IPS DF 4.7 (cell line): Measurements from ENCODE around the gene EXT2.

Source experiments
- DNase-seq: peaks from one replicate; pipeline ENCODE4 v3.0.0-alpha.2; 2013; ENCODE audit warnings: low spot score; ENCODE audit errors: extremely low read depth

Gene EXT2

GRCh38 chr11:44241851-44242250, 146.4 kb downstream of the EXT2 start:
- DNase-seq = no peak

- no peak for DNase-seq
These were observed 147.6 kb downstream of the EXT2 start for GRCh38 chr11:44243086-44243485.

GRCh38 chr11:44243595-44244343, 148.3 kb downstream of the EXT2 start:
- DNase-seq = peak; percentile 90

- no peak for DNase-seq
These were observed 149.3 kb downstream of the EXT2 start for GRCh38 chr11:44244639-44245310.

GRCh38 chr11:44246726-44247125, 151.2 kb downstream of the EXT2 start:
- no peak for DNase-seq

- DNase-seq = no peak
These were observed 152.0 kb downstream of the EXT2 start for GRCh38 chr11:44247508-44247907.

- no peak for DNase-seq
These were observed 152.6 kb downstream of the EXT2 start for GRCh38 chr11:44248109-44248508.

- DNase-seq = no peak
These were observed 154.9 kb downstream of the EXT2 start for GRCh38 chr11:44250421-44250820.

GRCh38 chr11:44252999-44253602, 157.6 kb downstream of the EXT2 start:
- no peak for DNase-seq

- no peak for DNase-seq
These were observed 160.1 kb downstream of the EXT2 start for GRCh38 chr11:44255406-44256071.

- DNase-seq = no peak
These were observed 161.3 kb downstream of the EXT2 start for GRCh38 chr11:44256673-44257291.

- no peak for DNase-seq
These were observed 162.1 kb downstream of the EXT2 start for GRCh38 chr11:44257338-44258189.

- no peak for DNase-seq
These were observed 162.7 kb downstream of the EXT2 start for GRCh38 chr11:44258190-44258489.

- DNase-seq = no peak
These were observed 163.5 kb downstream of the EXT2 start for GRCh38 chr11:44258839-44259420.

GRCh38 chr11:44260081-44260480, 164.6 kb downstream of the EXT2 start:
- no peak for DNase-seq

GRCh38 chr11:44261800-44262591, 166.5 kb downstream of the EXT2 start:
- no peak for DNase-seq

- no peak for DNase-seq
These were observed 168.4 kb downstream of the EXT2 start for GRCh38 chr11:44263738-44264437.

- no peak for DNase-seq
These were observed 168.9 kb downstream of the EXT2 start for GRCh38 chr11:44264438-44264749.

- DNase-seq = no peak
These were observed 169.3 kb downstream of the EXT2 start for GRCh38 chr11:44264761-44265160.
